ENCODE results near the gene ARF1.

DNA sequence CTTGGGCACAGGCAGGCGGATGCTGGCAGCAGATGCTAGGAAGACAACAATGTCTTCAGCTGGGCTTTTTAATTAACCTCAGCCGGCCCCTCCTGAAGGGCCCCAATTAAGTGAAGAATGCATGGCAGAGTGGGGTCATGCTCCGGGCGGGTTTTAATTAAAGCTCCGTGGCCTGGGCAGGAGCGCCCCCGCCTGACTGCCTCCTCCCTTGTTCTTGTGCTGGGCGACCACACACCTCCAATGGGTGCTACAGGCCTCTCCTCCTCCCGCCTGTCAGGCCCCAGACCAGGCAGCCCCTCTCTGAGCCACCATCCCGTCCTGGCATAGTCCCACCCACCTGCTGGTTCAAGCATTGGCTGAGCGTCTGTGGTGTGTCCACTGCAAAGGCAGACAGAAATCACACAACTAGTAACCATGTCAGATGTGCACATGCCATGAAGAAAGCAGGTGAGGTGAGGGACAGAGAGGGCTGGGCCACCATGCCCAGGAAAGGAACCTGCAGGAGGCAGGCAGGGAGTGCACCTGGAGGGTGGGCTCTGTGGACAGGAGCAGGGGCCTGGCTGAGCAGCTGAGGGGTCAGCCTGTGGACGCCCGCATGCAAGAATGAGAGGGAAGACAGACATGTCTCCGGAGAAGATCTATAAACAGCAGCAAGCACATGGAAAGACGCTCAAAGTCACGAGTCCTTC, 8.5 kb upstream of the ARF1 start:
- TF ChIP-seq, protein P1, sequence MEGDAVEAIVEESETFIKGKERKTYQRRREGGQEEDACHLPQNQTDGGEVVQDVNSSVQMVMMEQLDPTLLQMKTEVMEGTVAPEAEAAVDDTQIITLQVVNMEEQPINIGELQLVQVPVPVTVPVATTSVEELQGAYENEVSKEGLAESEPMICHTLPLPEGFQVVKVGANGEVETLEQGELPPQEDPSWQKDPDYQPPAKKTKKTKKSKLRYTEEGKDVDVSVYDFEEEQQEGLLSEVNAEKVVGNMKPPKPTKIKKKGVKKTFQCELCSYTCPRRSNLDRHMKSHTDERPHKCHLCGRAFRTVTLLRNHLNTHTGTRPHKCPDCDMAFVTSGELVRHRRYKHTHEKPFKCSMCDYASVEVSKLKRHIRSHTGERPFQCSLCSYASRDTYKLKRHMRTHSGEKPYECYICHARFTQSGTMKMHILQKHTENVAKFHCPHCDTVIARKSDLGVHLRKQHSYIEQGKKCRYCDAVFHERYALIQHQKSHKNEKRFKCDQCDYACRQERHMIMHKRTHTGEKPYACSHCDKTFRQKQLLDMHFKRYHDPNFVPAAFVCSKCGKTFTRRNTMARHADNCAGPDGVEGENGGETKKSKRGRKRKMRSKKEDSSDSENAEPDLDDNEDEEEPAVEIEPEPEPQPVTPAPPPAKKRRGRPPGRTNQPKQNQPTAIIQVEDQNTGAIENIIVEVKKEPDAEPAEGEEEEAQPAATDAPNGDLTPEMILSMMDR (conservative IDR thresholded peaks at IDR 0.05), result 0 out of 2 replicates have a peak, but pooled peaks have one; percentile 30
- no peak for TF ChIP-seq EZH2 (IDR thresholded peaks at IDR 0.05; ENCODE audit: low read depth)

Data from PC-9 (cell line).